GM23338 (cell line): ENCODE results near the gene FARP1. TPM values are rescaled to one million over a fixed set of nuclear protein-coding genes. Genes with fewer than 3 reads are reported as not detected.

Source experiments
- ATAC-seq: fragments of 200-7000 bp; cut with Tn5 transposase; 3 replicates; pipeline ENCODE4 v1.9.1; 2020
- DNase-seq: peaks from one replicate; pipeline ENCODE4 v3.0.0-alpha.2; 2015; ENCODE audit warnings: low spot score
- H2AFZ ChIP-seq: fragments of 200-600 bp; sonication (generic); 2 replicates; pipeline ENCODE4 v1.8.0; 2016; ENCODE audit warnings: antibody characterized with exemption, mild to moderate bottlenecking, moderate library complexity
- H3F3A ChIP-seq: fragments of 200-600 bp; sonication (generic); replicated peaks from 2 replicates; pipeline ENCODE4 v1.8.0; 2017; ENCODE audit warnings: antibody characterized with exemption, mixed run types, low read depth
- H3K27ac ChIP-seq: fragments of 200-600 bp; sonication (generic); 2 replicates; pipeline ENCODE4 v1.6.1; 2016; ENCODE audit warnings: low read depth
- H3K27me3 ChIP-seq: fragments of 200-600 bp; sonication (generic); 2 replicates; pipeline ENCODE4 v1.8.0; 2016; ENCODE audit warnings: mild to moderate bottlenecking, mixed run types, moderate library complexity; ENCODE audit not compliant: insufficient read depth
- H3K36me3 ChIP-seq: fragments of 200-600 bp; sonication (generic); 2 replicates; pipeline ENCODE4 v1.8.0; 2016; ENCODE audit warnings: mild to moderate bottlenecking; ENCODE audit not compliant: insufficient read depth
- H3K4me1 ChIP-seq: fragments of 200-600 bp; sonication (generic); 2 replicates; pipeline ENCODE4 v1.8.0; 2016; ENCODE audit warnings: mild to moderate bottlenecking, moderate library complexity; ENCODE audit not compliant: insufficient read depth
- H3K4me2 ChIP-seq: fragments of 200-600 bp; sonication (generic); 2 replicates; pipeline ENCODE4 v1.7.1; 2017; ENCODE audit warnings: mixed run types
- H3K4me3 ChIP-seq: fragments of 200-600 bp; sonication (generic); 2 replicates; pipeline ENCODE4 v1.6.1; 2016; ENCODE audit warnings: mixed run types
- H3K79me2 ChIP-seq: fragments of 200-600 bp; sonication (generic); replicated peaks from 2 replicates; pipeline ENCODE4 v1.8.0; 2017; ENCODE audit warnings: mild to moderate bottlenecking; ENCODE audit not compliant: insufficient read depth
- H3K9me2 ChIP-seq: fragments of 200-600 bp; sonication (generic); 2 replicates; pipeline ENCODE4 v1.8.0; 2017; ENCODE audit not compliant: insufficient read depth
- H4K20me1 ChIP-seq: fragments of 200-600 bp; sonication (generic); replicated peaks from 2 replicates; pipeline ENCODE4 v1.8.0; 2017; ENCODE audit warnings: mild to moderate bottlenecking; ENCODE audit not compliant: insufficient read depth
- H3K27ac Mint-ChIP-seq: 2 replicates; pipeline ENCODE4 v1.8.0; 2020; ENCODE audit warnings: inconsistent platforms, mild to moderate bottlenecking, moderate library complexity, mixed read lengths
- H3K27me3 Mint-ChIP-seq: 3 replicates; pipeline ENCODE4 v1.8.0; 2022; ENCODE audit warnings: low read depth, mild to moderate bottlenecking, moderate library complexity, mixed read lengths, inconsistent platforms; ENCODE audit not compliant: insufficient read depth, poor library complexity
- H3K36me3 Mint-ChIP-seq: 3 replicates; pipeline ENCODE4 v1.8.0; 2021; ENCODE audit warnings: low read depth, mild to moderate bottlenecking, inconsistent platforms, moderate library complexity, mixed read lengths
- H3K4me1 Mint-ChIP-seq: 3 replicates; pipeline ENCODE4 v1.8.0; 2020; ENCODE audit warnings: mild to moderate bottlenecking, inconsistent platforms, mixed read lengths
- H3K4me3 Mint-ChIP-seq: 3 replicates; pipeline ENCODE4 v1.8.0; 2021; ENCODE audit warnings: moderate library complexity, mild to moderate bottlenecking, inconsistent platforms, mixed read lengths
- H3K9me3 Mint-ChIP-seq: 3 replicates; pipeline ENCODE4 v1.8.0; 2020; ENCODE audit warnings: moderate library complexity, mild to moderate bottlenecking, inconsistent platforms, mixed read lengths
- EZH2 ChIP-seq: fragments of 200-600 bp; sonication (generic); IDR thresholded peaks from one replicate; pipeline ENCODE4 v1.8.0; 2017; ENCODE audit warnings: antibody characterized with exemption, mild to moderate bottlenecking, low read depth; ENCODE audit not compliant: unreplicated experiment
- EZH2phosphoT487 ChIP-seq: fragments of 200-600 bp; sonication (generic); IDR thresholded peaks from one replicate; pipeline ENCODE4 v1.8.1; 2018; ENCODE audit warnings: antibody characterized with exemption; ENCODE audit not compliant: unreplicated experiment
- JUNB ChIP-seq: IDR thresholded peaks from one replicate; pipeline ENCODE4 v1.6.1; 2016; ENCODE audit warnings: antibody characterized with exemption; ENCODE audit not compliant: unreplicated experiment
- NANOG ChIP-seq: IDR thresholded peaks from 2 replicates; pipeline ENCODE4 v1.6.1; 2016; ENCODE audit warnings: antibody characterized with exemption, borderline replicate concordance
- POLR2AphosphoS5 ChIP-seq: IDR thresholded peaks from 2 replicates; pipeline ENCODE4 v1.6.1; 2016; ENCODE audit warnings: antibody characterized with exemption, low read depth
- STAT1 ChIP-seq: IDR thresholded peaks from one replicate; pipeline ENCODE4 v1.6.1; 2016; ENCODE audit warnings: antibody characterized with exemption; ENCODE audit not compliant: unreplicated experiment
- ZNF114 ChIP-seq: fragments of 250-450 bp; sonication (Bioruptor Pico); IDR thresholded peaks from 2 replicates; pipeline ENCODE4 v1.5.0; 2020; ENCODE audit warnings: mild to moderate bottlenecking, moderate library complexity
- ZNF331 ChIP-seq: fragments of 250-450 bp; sonication (Bioruptor Pico); IDR thresholded peaks from 2 replicates; pipeline ENCODE4 v1.5.0; 2020; ENCODE audit warnings: low read depth, mild to moderate bottlenecking, moderate library complexity
- polyA plus RNA-seq: library from polyadenylated mRNA; unstranded; fragments of >200 nt; fragmentation: Nextera tagmentation; extraction: Ambion mirVana; gene quantifications from 2 replicates; pipeline ENCODE4 v1.2.1, GENCODE V29; 2016
- total RNA-seq: library from RNA; depleted of rRNA; stranded (reverse); fragments of >200 nt; shearing (Covaris generic); gene quantifications from 2 replicates; pipeline ENCODE4 v1.2.3, GENCODE V29; 2014
- TF ChIP-seq, protein P1 (sequence below): IDR thresholded peaks from one replicate; pipeline ENCODE4 v1.6.1; 2018; ENCODE audit warnings: antibody characterized with exemption; ENCODE audit not compliant: unreplicated experiment
- TF ChIP-seq, protein P2 (sequence below), 2 experiments: fragments of 200-600 bp in 1 of 2; sonication (generic) in 1 of 2; conservative IDR thresholded peaks; 2 replicates each; pipeline versions ENCODE4 v1.5.1 to v1.6.1; 2016 to 2017; ENCODE audit warnings: antibody characterized with exemption in 2 of 2, low read depth in 2 of 2, mild to moderate bottlenecking in 2 of 2, moderate library complexity in 1 of 2
- TF ChIP-seq, protein P3 (sequence below): IDR thresholded peaks from 2 replicates; pipeline ENCODE4 v1.6.1; 2016; ENCODE audit warnings: antibody characterized with exemption

FARP1 gene
- total and polyA plus RNA-seq, 2 experiments from 2014 or later = 53.6 to 82.5 TPM

DNA sequence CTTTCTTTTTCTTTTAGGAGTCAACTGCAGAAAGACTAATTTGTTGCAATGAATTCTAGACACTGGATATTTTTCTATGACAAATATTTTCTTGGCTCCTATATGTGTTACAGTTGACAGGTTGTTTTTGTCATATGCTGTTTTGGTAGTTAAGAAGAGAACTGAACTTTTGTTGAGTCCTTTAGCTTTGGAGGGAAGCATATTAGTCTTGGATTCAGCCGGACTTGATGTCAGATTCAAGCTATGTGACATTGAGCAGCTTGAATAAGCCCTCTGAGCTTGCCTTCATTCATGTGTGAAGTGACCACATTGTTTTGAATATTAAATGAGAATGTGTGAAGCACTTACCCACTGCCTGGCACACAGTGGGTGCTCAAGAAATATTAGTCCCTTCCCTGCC lies 216.0 kb downstream of the FARP1 start:
- Histone ChIP-seq H4K20me1 (no peaks in the 10 kb centered on the region; the same call in 1 of the 2 replicates), H3K27me3 (no peaks in the 10 kb centered on the region), H2AFZ (no peak overlapping the region), H3F3A (no peaks in the 10 kb centered on the region), H3K4me2 (no peak overlapping the region), H3K9me2 (no peaks in the 10 kb centered on the region), H3K79me2 (peaks cover 24% of the 10 kb centered on the region), H3K27ac (no peak overlapping the region), H3K36me3 (no peaks in the 10 kb centered on the region), H3K4me1 (no peaks in the 10 kb centered on the region), H3K4me3 (no peak overlapping the region)
- H3K4me1 Mint-ChIP-seq = peaks cover 18% of the 10 kb centered on the region
- no peaks in the 10 kb centered on the region for H3K9me3 Mint-ChIP-seq
- H3K27ac Mint-ChIP-seq = no peak overlapping the region
- peaks cover 3% of the 10 kb centered on the region for H3K27me3 Mint-ChIP-seq
- no peaks in the 10 kb centered on the region for H3K36me3 Mint-ChIP-seq
- H3K4me3 Mint-ChIP-seq = no peak overlapping the region
- no peak for TF ChIP-seq JUNB
- TF ChIP-seq, protein P1, sequence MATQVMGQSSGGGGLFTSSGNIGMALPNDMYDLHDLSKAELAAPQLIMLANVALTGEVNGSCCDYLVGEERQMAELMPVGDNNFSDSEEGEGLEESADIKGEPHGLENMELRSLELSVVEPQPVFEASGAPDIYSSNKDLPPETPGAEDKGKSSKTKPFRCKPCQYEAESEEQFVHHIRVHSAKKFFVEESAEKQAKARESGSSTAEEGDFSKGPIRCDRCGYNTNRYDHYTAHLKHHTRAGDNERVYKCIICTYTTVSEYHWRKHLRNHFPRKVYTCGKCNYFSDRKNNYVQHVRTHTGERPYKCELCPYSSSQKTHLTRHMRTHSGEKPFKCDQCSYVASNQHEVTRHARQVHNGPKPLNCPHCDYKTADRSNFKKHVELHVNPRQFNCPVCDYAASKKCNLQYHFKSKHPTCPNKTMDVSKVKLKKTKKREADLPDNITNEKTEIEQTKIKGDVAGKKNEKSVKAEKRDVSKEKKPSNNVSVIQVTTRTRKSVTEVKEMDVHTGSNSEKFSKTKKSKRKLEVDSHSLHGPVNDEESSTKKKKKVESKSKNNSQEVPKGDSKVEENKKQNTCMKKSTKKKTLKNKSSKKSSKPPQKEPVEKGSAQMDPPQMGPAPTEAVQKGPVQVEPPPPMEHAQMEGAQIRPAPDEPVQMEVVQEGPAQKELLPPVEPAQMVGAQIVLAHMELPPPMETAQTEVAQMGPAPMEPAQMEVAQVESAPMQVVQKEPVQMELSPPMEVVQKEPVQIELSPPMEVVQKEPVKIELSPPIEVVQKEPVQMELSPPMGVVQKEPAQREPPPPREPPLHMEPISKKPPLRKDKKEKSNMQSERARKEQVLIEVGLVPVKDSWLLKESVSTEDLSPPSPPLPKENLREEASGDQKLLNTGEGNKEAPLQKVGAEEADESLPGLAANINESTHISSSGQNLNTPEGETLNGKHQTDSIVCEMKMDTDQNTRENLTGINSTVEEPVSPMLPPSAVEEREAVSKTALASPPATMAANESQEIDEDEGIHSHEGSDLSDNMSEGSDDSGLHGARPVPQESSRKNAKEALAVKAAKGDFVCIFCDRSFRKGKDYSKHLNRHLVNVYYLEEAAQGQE = no peak
- no peak for TF ChIP-seq ZNF114
- TF ChIP-seq EZH2phosphoT487 = no peak
- TF ChIP-seq, protein P2, sequence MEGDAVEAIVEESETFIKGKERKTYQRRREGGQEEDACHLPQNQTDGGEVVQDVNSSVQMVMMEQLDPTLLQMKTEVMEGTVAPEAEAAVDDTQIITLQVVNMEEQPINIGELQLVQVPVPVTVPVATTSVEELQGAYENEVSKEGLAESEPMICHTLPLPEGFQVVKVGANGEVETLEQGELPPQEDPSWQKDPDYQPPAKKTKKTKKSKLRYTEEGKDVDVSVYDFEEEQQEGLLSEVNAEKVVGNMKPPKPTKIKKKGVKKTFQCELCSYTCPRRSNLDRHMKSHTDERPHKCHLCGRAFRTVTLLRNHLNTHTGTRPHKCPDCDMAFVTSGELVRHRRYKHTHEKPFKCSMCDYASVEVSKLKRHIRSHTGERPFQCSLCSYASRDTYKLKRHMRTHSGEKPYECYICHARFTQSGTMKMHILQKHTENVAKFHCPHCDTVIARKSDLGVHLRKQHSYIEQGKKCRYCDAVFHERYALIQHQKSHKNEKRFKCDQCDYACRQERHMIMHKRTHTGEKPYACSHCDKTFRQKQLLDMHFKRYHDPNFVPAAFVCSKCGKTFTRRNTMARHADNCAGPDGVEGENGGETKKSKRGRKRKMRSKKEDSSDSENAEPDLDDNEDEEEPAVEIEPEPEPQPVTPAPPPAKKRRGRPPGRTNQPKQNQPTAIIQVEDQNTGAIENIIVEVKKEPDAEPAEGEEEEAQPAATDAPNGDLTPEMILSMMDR (conservative IDR thresholded peaks at IDR 0.05; ENCODE audit: low read depth in 2 of 2) = no peak
- TF ChIP-seq NANOG = no peak
- TF ChIP-seq STAT1 = no peak
- no peak for TF ChIP-seq POLR2AphosphoS5
- TF ChIP-seq, protein P3, sequence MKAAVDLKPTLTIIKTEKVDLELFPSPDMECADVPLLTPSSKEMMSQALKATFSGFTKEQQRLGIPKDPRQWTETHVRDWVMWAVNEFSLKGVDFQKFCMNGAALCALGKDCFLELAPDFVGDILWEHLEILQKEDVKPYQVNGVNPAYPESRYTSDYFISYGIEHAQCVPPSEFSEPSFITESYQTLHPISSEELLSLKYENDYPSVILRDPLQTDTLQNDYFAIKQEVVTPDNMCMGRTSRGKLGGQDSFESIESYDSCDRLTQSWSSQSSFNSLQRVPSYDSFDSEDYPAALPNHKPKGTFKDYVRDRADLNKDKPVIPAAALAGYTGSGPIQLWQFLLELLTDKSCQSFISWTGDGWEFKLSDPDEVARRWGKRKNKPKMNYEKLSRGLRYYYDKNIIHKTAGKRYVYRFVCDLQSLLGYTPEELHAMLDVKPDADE = no peak
- no peak for TF ChIP-seq ZNF331
- ATAC-seq (no peak), DNase-seq (no peak)

DNA sequence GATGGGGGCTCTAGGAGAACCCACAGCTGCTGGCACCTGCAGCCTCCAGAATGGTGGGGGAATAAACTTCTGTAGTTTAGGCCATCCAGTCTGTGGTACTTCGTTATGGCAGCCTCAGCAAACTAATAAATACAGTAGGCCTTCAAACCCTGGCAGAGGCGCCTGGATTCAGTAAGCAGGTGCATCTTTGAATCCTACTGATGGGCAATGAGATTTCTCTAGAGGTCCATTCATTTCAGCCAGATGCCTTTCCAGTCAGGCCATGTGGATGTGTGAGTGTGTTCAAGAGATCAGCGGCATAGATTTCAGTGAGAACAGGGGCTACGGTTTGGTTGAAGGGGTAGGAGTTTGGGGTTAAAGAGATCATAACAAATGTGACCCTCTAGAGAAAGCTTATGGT lies 217.7 kb downstream of the FARP1 start:
- no peaks in the 10 kb centered on the region for H3K4me1 ChIP-seq
- no peak overlapping the region for H3K4me2 ChIP-seq
- H3K79me2 ChIP-seq = peaks cover 20% of the 10 kb centered on the region
- no peaks in the 10 kb centered on the region for H3K9me2 ChIP-seq
- peaks cover 3% of the 10 kb centered on the region for H3K27me3 Mint-ChIP-seq
- no peak for ATAC-seq
- no peaks in the 10 kb centered on the region for H3K9me3 Mint-ChIP-seq
- no peak for DNase-seq
- no peaks in the 10 kb centered on the region; the same call in 1 of the 2 replicates for H4K20me1 ChIP-seq
- peaks cover 23% of the 10 kb centered on the region for H3K4me1 Mint-ChIP-seq
- H3K4me3 Mint-ChIP-seq = no peak overlapping the region
- H3K27ac Mint-ChIP-seq = no peak overlapping the region
- H3K4me3 ChIP-seq = no peak overlapping the region
- H3F3A ChIP-seq = no peaks in the 10 kb centered on the region
- H3K27me3 ChIP-seq = no peaks in the 10 kb centered on the region
- no peak overlapping the region for H2AFZ ChIP-seq
- H3K27ac ChIP-seq = no peak overlapping the region
- H3K36me3 ChIP-seq = no peaks in the 10 kb centered on the region
- no peaks in the 10 kb centered on the region for H3K36me3 Mint-ChIP-seq
- no peak for TF ChIP-seq JUNB
- TF ChIP-seq STAT1 = no peak
- no peak for TF ChIP-seq POLR2AphosphoS5
- no peak for TF ChIP-seq EZH2
